GM12801 (cell line): ENCODE measurements around the gene NIM1K.

Source experiments
- TF ChIP-seq, protein P1 (sequence below): IDR thresholded peaks from one replicate; pipeline ENCODE4 v1.5.1; 2011; ENCODE audit warnings: control low read depth; ENCODE audit not compliant: insufficient read length; ENCODE audit errors: extremely low read depth

The NIM1K gene

DNA sequence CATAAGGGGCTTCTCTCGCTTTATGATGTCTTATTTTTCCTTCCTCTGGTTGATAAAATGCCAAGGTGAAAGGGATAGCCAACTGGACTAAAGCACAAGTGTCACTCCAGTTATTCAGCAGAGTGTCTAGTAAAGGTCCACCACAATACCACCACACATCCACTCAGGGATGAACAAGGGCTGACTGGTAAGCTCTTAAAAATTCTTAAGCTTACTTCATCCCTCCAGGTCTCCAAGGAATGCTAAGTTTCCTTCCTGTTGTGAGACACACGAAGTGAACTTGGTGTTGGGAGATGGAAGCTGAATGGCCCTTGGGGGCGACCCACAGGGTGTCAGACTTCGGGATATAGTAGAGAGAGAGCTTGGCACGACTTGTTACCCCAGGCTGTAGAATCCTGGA, 124.4 kb downstream of the NIM1K start:
- TF ChIP-seq, protein P1, sequence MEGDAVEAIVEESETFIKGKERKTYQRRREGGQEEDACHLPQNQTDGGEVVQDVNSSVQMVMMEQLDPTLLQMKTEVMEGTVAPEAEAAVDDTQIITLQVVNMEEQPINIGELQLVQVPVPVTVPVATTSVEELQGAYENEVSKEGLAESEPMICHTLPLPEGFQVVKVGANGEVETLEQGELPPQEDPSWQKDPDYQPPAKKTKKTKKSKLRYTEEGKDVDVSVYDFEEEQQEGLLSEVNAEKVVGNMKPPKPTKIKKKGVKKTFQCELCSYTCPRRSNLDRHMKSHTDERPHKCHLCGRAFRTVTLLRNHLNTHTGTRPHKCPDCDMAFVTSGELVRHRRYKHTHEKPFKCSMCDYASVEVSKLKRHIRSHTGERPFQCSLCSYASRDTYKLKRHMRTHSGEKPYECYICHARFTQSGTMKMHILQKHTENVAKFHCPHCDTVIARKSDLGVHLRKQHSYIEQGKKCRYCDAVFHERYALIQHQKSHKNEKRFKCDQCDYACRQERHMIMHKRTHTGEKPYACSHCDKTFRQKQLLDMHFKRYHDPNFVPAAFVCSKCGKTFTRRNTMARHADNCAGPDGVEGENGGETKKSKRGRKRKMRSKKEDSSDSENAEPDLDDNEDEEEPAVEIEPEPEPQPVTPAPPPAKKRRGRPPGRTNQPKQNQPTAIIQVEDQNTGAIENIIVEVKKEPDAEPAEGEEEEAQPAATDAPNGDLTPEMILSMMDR: no peak

DNA sequence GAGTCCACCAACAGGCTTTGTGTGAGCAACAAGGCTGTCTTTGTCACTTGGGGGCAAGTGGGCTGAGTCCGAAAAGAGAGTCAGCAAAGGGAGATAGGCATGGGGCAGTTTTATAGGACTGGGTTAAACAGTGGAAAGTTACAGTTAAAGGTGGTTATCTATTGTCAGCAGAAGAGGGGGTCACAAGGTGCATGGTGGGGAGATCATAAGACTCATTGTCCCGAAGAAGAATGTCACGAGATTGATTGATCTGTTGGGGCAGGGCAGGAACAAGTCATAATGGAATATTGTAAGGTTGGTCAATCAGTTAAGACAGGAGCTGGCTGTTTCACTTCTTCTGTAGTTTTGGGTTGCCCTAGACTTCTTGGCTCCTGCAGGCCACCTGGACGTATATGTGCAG, 128.8 kb downstream of the NIM1K start:
- TF ChIP-seq, protein P1: no peak
